Fibroblast of the aortic adventitia (primary cell): Measurements from ENCODE around the gene CD226. TPM values are rescaled to one million over a fixed set of nuclear protein-coding genes. Genes with fewer than 3 reads are reported as not detected.
A peak's percentile ranks its signal among the peaks of the same experiment; 100 is the strongest.
"Not testable (repeated sequence)": the region's sequence is repeated elsewhere in the genome, so short reads cannot be mapped to it uniquely, and the experiment has no call there.

Source experiments
- DNase-seq: peaks from one replicate; pipeline ENCODE4 v3.0.0-alpha.2; 2010; ENCODE audit warnings: low read depth
- H3K4me3 ChIP-seq: 2 replicates; pipeline ENCODE4 v1.5.1; 2011; ENCODE audit warnings: low read depth, mild to moderate bottlenecking, control low read depth, low read length, moderate library complexity
- total RNA-seq: library from RNA; depleted of rRNA; stranded (reverse); fragments of >200 nt; gene quantifications from 2 replicates; pipeline ENCODE4 v1.2.3, GENCODE V29; 2012; ENCODE audit warnings: low replicate concordance
- TF ChIP-seq, protein P1 (sequence below): IDR thresholded peaks from 2 replicates; pipeline ENCODE4 v1.5.1; 2011; ENCODE audit warnings: mild to moderate bottlenecking, low read length, control low read depth, inconsistent platforms; ENCODE audit not compliant: insufficient read depth

CD226 gene
- total RNA-seq, 1 donor = 0.99 TPM

DNA sequence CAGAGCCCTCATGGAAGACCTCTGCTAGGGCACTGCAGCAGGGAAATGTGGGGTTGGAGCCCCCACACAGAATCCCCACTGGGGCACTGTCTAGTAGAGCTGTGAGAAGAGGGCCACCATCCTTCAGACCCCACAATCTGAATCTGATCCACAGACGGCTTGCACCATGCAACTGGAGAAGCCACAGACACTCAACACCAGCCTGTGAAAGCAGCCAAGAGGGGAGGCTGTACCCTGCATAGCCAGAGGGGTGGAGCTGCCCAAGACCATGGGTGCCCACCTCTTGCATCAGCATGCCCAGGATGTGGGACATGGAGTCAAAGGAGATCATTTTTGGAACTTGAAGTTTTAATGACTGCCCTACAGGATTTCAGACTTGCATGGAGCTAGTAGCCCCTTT lies 6.5 kb downstream of the CD226 start:
- no peak for DNase-seq
- TF ChIP-seq, protein P1, sequence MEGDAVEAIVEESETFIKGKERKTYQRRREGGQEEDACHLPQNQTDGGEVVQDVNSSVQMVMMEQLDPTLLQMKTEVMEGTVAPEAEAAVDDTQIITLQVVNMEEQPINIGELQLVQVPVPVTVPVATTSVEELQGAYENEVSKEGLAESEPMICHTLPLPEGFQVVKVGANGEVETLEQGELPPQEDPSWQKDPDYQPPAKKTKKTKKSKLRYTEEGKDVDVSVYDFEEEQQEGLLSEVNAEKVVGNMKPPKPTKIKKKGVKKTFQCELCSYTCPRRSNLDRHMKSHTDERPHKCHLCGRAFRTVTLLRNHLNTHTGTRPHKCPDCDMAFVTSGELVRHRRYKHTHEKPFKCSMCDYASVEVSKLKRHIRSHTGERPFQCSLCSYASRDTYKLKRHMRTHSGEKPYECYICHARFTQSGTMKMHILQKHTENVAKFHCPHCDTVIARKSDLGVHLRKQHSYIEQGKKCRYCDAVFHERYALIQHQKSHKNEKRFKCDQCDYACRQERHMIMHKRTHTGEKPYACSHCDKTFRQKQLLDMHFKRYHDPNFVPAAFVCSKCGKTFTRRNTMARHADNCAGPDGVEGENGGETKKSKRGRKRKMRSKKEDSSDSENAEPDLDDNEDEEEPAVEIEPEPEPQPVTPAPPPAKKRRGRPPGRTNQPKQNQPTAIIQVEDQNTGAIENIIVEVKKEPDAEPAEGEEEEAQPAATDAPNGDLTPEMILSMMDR = no peak
- no peak overlapping the region for H3K4me3 ChIP-seq

DNA sequence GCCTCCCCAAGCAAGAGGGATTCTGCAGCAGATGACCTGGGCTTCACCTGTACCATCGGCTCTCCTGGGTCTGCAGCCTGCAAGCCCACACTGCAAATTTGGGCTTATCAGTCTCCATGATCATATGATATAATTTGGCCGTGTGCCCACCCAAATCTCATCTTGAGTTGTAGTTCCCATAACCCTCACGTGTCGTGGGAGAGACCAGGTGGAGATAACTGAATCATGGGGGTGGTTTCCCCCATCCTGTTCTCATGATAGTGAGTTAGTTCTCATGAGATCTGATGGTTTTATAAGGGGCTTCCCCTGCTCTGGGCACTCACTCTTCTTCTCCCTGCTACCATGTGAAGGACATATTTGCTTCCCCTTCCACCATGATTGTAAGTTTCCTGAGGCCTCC lies 7.9 kb downstream of the CD226 start:
- H3K4me3 ChIP-seq, DNase-seq: not testable (repeated sequence)

- no peak overlapping the region for H3K4me3 ChIP-seq
- DNase-seq = peak; percentile 36
- TF ChIP-seq, protein P1 = no peak
Observed at GRCh38 chr18:69936191-69936558, 11.5 kb downstream of the CD226 start.

GRCh38 chr18:69935319-69936190 lies 12.1 kb downstream of the CD226 start:
- no peak for DNase-seq
- no peak overlapping the region for H3K4me3 ChIP-seq
- TF ChIP-seq, protein P1 = no peak

- H3K4me3 ChIP-seq = no peak overlapping the region
- TF ChIP-seq, protein P1 = no peak
- DNase-seq = no peak
Observed at GRCh38 chr18:69934601-69935265, 12.9 kb downstream of the CD226 start.

- no peak for DNase-seq
- TF ChIP-seq, protein P1 = no peak
- H3K4me3 ChIP-seq = no peak overlapping the region
Observed at GRCh38 chr18:69929041-69929774, 18.5 kb downstream of the CD226 start.

- TF ChIP-seq, protein P1 = no peak
- DNase-seq = no peak
- H3K4me3 ChIP-seq = no peak overlapping the region
Observed at GRCh38 chr18:69916412-69916811, 31.3 kb downstream of the CD226 start.
